Activated CD4-positive, alpha-beta T cell treated with anti-CD3 and anti-CD28 coated beads, Interleukin-2, Interleukin-6, amounts not matched to agents 100 ng/mL and 50 ng/mL, durations not matched to agents 16 hours and 8 hours (primary cell): ENCODE data around the gene SELENBP1.
"Not testable (repeated sequence)": the region's sequence is repeated elsewhere in the genome, so short reads cannot be mapped to it uniquely, and the experiment has no call there.

Source experiments
- DNase-seq: peaks from one replicate; pipeline ENCODE4 v3.0.0-alpha.2; 2020

SELENBP1 gene

DNA sequence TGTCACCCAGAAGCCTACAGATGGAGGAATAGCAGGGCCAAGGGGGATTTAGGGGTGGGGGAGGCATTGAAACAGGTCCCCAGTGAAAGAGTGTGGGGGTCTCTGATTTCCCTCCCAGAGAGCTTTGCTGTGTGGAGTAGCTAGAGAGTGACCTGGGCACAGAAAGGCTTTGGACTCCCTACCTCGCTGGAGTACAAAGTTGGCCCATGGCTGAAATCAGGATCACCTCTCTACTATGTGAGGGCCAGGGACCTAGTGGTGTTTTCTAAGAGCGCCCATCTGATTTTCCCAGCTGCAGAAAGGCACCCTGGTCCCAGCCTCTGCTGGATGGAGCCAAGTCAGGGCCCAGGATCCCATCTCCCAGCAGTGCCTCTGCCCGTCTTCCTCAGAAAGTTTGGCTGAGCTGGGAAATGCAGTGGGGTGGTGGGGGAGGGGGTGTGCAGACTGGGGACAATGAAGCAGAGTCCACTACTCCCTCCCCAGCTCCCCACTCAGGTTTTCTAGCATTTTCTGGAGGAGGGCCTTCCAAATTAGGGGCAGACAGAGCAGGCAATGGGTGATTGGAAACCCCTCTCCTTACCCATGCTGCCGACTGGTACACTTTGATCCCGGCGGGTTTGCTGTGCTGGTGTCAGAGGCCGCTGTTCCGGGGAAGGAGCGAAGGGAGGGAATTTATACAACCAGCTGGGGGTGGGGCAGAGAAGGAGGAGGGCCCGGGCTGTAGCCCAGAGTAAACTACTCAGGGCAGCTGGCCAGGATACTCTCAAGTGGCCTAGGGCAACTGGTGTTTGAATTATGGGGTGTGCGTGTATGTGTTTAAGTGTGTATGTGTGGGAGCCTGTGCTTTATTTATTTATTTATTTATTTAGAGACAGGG, at the start of gene SELENBP1:
Gene SELENBP1 (minus strand): TSS at position 648 of the 877 bp plus-strand sequence. CDS start 64 bp downstream, at position 584.
- no peak for DNase-seq

DNA sequence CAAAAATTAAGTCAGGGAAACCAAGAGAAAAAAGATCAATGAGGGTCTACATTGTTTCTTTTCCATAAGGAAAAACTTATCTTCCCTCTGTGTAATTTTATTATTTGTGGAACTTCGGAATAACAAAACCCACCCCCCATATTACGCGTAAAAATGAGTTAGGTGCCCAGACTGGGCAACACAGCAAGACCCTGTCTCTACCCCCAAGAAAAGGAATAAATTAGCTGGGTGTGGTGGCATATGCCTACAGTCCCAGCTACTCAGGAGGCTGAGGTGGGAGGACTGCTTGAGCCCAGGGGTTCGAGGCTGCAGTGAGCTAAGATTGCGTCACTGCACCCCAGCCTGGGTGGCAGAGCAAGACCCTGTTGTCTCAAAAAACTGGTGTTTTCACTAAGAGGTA, 47.3 kb upstream of the SELENBP1 start:
- no peak for DNase-seq

DNA sequence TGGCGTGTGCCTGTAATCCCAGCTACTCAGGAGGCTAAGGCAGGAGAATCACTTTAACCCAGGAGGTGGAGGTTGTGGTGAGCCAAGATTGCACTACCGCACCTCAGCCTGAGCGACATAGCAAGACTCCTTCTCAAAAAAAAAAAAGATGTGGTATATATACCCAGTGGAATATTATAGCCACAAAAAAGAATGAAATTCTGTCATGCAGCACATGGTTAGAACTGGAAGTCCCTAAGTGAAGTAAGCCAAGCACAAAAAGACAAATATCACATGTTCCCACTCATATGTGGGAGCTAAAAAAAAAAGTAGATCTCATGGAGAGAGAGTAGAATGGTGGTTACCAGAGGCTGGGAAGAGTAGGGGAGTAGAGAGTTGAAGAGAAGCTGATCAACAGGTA, 45.6 kb upstream of the SELENBP1 start:
- DNase-seq, result no peak

DNA sequence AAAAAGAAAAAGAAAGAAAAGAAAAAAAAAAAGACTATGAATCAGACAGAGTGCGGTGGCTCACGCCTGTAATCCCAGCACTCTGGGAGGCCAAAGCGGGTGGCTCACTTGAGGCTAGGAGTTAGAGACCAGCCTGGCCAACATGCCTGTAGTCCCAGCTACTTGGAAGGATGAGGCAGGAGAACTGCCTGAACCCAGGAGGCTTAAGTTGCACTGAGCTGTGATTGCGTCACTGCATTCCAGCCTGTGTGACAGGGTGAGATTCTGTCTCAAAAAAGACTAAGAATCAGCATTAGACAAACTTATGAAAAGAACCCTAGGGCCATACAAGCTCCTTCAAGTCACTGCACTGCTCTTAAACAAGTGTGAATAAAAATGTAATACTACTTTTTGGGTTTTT, 43.7 kb upstream of the SELENBP1 start:
- no peak for DNase-seq

DNA sequence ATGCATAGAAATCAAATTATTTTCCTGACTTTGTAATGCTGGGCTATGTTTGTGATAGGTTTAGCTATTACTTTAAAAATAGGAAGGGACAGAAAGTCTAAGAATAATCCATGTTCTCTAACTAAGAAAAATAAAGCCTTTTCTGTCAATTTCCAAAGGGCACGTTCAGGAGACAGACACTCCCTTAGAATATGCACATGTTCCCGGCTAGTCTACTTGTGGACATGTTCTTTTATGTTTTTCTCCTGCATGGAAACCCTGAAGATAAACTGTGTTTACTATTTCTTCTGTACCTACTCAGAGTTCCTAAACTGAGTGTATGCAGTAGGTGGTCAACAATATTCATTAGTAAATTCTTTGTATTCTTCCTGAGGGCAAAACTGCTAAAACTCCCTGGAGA, 39.4 kb upstream of the SELENBP1 start:
- no peak for DNase-seq

DNA sequence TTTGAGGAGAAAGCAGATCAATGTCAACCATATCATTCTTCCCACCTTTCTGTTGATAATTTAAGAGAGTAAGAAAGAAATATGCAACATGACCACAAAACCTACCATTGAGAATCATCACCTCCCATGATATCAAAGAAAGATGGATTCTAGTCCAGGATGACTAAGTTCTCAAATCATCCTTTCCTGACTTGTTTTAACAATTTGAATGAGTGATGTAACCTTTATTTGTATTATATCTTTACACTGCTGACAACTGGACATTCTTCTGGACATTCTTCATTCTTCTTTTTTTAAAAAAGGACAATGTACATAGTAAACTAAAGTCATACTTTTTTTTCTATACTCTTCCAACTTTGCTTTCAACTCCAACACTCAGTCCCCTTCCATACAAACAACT, 36.4 kb upstream of the SELENBP1 start:
- no peak for DNase-seq

DNA sequence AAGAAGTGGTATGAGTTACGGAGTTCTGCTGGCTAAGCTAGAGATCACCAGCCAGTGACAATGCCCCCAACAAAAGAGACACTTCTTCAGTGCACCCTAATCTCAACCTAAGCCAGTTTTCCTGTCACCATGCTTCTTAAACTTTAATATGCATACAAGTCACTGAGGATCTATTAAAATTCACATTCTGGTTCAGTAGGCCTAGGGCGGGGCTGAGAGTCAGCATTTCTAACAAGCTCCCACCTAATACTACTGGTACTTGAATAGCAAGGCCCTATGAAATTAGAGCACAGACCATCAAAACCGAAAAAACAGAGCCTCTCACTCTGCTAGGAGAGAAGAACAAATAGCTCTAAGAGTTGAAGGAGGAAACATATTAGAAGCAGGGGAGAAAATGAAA, 34.8 kb upstream of the SELENBP1 start:
- no peak for DNase-seq

DNA sequence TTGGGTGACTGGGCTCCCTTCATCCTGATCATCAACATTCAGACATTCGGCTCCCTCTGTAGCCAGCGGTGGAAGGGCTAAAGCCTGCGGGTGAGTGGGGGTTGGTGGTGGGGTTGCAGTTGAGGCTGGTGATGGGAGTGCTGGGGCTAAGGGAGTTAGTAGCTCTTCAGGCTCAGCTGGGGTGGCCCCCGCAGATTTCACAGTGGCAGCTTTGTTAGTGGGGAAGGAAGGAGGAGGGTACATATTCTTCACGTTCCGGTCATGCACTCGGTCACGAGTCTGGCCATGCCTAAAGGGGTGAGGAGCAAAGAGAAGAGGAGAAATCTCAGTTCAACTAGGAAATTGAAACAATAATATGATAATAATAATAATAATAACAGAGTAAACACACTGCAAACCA, 33.7 kb upstream of the SELENBP1 start:
- DNase-seq, result no peak

DNA sequence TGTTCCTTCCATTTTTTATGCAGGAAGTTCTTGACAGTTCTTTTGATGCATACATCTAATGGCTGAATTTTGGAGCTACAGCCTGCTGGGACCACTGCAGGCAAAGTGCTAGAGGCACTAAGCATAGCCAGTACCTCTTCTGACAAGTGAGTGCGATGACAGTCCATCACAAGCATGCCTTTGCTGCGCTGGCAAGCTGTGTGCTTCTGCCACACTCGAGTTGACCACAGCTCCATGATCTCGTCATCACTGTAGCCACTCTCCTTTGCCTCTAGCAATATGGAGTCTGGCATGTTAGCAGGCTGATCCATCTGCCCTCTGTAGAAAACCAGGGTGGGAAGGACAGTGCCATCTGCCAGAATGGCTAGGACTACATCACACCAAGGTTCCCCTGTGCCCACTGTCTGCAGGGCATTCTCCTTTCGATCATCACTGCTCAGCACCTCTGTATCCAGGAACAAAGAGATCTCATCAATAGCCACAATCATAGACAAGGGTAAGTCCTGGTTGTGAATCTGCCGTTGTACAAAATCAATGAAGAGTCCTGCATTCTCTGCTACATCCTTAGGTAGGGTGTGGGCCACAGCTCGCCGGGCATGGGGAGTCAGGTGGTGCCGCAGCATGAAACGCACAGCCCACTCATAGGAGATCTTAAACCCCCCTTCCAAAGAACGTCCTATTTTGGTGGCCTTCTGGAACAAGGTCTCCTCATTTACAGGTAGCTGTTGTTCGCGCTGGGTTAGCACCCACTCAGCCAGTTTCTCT, 32.9 kb upstream of the SELENBP1 start:
- DNase-seq, result no peak

DNA sequence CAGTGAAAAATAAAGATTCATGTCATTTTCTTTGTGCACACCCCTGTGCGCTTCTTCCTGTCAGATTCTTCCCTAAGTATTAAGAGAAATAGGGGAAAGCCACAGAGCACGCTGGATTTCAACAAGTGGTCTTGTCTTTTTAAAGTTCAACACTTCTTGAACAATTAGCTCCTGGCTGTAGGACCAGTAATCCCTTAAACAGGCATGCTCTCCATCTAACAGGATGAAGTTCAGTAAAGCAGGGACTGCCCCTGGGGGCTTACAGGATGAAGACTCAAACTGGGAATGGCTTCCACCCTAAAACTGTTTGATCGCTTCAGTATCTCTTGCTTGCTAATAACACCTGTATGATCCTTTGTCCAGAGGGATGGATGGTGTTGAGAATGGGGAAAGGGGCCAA, 31.1 kb upstream of the SELENBP1 start:
- DNase-seq, result no peak

DNA sequence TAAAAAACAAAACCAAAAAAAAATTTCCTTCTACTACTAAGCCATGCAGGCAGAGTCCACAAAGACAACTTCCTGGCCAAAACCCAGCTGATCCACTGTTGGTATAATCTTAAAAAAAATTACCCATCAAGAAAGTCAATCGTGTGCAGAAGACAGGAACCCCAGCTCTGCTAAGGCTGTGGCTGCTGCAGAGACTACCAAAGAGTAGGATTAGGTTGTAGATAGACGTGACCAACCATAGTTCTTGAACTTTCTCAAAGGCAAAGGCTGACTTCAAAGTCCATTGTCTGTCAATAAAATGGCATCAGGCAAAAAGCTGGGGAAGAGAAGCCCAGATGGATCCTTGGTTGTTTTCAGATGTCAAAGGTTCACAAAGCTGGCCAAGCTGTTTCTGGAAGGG, 30.3 kb upstream of the SELENBP1 start:
- DNase-seq, result no peak

DNA sequence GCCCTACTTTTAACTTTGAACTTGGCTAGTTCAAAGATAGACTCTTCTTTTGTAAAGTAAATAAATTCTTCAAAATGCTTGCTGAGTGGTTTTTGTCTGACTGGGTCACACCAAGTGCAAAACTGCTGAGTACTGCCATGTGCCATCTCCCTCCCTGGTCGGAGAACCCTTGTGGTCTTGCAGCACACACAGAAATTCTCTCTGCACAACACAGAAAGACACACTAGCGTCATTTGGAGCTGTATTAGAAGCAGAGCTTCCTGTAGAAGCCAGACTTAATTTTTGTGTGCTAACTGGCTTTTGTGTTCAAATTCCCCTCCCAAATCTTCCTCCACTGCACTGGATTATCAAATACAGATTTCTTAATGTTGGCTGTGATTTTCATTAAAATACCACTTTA, 29.4 kb upstream of the SELENBP1 start:
- no peak for DNase-seq

DNA sequence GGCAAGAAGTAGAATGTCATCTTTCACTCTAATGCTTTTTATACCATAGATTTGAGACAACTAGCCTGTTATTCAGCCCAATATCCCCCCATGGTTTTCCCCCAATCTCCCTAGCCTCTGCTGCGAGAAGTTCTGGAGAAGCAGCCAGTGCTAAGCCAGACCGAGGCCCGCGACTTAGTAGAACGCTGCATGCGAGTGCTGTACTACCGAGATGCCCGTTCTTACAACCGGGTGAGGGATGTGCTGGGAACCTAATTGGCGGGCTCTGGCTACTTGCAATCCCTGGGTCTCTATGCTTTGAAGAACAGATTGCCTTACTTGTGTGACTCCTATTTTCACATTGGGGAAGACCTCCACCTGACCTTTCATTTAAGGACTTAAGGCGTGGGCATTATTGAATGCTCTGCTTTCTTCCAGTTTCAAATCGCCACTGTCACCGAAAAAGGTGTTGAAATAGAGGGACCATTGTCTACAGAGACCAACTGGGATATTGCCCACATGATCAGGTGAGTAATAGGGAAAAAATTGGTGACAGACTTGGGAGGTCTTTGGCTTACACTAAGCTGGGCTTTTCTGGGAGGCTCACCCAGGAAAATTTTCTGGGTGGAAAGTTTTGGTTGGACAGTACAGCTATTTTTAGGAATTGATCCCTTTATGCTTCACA, 28.8 kb upstream of the SELENBP1 start:
- no peak for DNase-seq

DNA sequence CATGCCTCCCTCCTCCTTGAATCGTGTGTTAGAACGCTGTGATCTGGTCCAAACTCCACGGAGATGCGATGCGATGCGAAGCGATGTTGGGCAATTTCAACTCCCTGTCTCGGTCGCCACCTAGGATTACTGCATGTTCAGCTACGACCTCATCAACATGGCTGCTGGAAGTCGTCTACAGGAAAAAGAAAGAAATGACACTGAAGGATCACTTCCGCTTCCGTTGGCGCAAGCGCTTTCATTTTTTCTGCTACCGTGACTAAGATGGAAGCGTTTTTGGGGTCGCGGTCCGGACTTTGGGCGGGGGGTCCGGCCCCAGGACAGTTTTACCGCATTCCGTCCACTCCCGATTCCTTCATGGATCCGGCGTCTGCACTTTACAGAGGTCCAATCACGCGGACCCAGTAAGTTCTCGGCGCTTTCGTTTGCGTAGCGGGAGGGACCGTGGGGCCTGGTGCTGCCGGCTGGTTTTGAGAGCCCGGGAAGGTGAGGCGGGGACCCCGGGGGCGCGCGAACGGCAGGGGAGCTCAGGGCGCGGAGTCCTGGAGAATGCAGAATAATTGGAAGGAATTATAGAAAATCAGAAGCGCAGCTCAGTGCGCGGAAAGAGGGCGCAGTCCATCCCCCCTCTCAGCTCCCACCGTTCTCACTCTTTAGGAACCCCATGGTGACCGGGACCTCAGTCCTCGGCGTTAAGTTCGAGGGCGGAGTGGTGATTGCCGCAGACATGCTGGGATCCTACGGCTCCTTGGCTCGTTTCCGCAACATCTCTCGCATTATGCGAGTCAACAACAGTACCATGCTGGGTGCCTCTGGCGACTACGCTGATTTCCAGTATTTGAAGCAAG, 27.0 kb upstream of the SELENBP1 start, which contains the start of gene PSMB4:
Gene PSMB4 (plus strand): TSS at position 250 of the 848 bp plus-strand sequence. CDS start 15 bp downstream, at position 265.
- DNase-seq, result peak; percentile 88

DNA sequence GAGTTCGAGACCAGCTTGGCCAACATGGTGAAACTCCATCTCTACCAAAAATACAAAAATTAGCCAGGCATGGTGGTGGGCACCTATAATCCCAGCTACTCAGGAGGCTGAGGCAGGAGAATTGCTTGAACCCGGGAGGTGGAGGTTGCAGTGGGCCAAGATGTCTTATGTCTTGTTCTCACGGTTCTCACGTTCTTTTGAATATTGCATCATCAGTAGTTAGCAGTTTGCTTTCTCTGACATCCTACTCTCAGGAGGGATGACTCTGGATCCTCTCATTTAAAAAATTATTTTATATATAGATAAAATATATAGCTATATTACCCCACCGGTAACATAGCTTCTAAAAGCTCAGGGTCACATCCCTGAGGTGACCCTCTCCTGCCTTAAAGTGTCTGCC, 23.8 kb upstream of the SELENBP1 start:
- DNase-seq, result not testable (repeated sequence)

DNA sequence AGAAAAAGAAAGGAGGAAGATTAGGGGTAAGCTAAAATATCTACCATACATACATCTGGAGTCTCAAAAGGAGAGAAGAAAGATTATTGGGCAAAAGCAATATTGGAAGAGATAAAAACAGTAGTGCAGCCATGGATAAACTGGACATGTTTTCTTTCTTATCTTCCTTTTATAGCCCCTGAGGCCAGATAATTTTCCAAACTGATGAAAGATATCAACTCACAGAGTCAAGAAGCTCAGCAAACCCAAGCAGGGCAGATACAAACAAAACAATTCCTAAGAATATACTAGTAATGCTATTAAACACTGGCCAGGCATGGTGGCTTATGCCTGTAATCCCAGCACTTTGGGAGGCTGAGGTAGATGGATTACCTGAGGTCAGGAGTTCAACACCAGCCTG, 21.1 kb upstream of the SELENBP1 start:
- no peak for DNase-seq

DNA sequence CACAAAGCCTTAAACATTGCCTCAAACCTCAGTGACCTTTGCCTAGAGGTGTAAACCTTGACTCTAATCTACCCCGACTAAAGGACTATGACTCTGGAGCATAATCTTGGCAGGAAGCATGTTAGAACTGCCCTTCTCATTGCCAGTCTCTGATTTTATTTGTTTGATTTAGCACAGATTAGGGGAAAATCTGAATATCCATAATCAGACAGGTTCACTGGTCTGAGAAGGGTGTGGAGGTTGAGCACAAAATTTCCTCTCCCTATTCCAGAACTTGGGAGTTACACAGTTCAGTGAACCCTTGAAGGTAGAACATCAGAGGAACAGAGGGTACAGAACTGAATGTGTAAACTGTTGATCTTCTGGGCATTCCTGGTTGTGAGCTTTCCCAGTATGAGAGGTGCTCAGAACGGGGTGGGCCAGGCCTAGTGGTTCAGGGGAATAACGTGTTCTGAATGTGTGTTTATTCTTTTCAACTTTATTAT, 18.6 kb upstream of the SELENBP1 start:
- no peak for DNase-seq

DNA sequence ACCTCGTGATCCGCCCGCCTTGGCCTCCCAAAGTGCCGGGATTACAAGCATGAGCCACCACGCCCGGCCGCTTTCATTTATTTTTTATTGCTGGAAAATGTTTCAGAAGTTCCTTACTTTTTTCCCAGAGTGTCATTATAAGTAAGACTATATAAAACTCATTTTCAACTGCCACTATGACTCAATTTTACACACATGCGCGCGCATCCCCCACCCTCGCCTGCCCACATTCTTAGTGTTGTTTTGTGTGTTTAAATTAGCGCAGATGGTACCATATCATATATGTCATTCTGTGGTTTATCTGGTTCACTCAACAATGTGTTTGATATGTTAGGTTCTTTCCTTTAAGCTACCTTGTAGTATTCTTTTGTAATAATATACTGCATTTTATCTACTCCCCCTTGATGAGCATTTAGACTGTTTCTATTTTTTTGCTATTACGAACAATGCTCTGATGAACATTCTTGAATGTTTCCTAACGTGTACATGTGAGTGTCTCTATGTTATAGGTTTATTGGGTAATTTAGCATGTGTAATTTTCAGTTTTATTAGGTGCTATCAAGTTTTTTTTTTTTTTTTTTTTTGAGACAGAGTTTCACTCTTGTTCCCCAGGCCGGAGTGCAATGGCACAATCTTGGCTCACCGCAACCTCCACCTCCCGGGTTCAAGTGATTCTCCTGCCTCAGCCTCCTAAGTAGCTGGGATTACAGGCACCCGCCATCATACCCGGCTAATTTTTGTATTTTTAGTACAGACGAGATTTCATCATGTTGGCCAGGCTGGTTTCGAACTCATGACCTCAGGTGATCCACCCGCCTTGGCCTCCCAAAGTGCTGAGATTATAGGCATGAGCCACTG, 17.9 kb upstream of the SELENBP1 start:
- DNase-seq, result not testable (repeated sequence)

DNA sequence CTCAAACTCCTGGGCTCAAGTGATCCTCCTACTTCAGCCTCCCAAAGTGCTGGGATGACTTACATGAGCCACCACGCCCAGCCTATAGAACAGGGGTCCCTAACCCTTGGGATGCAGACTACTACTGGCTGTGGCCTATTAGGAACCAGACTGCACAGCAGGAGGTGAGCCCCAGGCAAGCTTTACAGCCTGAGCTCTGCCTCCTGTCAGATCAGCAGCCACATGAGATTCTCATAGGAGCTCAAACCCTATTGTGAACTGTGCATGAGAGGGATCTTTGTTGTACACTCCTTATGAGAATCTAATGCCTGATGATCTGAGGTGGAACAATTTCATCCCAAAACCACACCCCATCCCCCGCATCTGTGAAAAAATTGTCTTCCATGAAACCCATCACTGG, 13.5 kb upstream of the SELENBP1 start:
- DNase-seq, result no peak

DNA sequence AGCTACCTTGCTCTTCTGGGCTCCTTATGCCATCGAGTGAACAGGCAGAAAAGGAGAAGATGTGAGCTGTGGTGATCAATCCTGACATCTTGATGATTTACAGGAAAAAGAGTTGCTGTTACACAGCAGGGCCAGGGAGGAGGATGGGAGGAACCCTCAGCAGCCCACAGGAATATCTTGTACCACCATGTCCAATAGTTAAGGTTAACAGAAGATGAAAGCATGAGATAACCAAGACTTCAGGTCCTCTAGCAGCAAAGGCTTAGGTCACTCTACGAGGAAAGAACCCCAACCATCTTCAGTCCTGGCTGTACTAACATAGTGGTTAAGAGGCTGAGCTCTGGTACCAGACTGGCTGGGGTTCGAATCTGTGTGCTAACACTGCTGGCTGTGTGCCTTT, 12.1 kb upstream of the SELENBP1 start:
- no peak for DNase-seq

DNA sequence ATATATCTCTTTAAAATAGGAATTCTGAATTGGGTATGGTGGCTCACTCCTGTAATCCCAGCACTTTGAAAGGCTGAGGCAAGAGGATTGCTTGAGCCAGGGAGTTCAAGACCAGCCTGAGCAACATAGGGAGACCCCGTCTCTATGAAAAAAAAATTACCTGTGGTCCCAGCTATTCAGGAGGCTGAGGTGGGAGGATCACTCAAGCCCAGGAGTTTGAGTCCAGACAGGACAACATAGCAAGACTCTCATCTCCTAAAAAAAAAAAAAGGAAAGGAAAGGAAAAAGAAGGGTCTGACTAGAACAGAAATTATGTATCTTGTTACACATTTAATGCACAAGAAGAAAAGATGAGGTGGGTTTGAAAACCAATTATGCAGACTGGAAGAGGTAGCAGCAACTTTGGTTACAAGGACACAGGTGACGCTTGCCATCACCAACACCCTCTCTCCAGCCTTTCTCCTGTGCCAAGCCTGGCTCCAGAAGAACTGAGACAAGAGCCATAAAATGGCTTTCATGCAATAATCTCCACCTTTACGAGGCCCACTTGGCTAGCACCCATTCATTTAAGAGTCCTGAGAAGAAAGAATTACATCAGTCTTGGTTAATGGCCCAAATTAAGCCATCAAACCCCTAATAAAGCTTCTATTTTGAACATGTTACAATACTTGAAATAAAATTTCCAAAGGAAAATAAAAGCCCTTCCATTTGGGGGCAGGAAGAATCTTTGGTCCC, 4.8 kb upstream of the SELENBP1 start:
- no peak for DNase-seq
